ENCODE results near the gene PAX6.
"Not testable (repeated sequence)": the region's sequence is repeated elsewhere in the genome, so short reads cannot be mapped to it uniquely, and the experiment has no call there.

DNA sequence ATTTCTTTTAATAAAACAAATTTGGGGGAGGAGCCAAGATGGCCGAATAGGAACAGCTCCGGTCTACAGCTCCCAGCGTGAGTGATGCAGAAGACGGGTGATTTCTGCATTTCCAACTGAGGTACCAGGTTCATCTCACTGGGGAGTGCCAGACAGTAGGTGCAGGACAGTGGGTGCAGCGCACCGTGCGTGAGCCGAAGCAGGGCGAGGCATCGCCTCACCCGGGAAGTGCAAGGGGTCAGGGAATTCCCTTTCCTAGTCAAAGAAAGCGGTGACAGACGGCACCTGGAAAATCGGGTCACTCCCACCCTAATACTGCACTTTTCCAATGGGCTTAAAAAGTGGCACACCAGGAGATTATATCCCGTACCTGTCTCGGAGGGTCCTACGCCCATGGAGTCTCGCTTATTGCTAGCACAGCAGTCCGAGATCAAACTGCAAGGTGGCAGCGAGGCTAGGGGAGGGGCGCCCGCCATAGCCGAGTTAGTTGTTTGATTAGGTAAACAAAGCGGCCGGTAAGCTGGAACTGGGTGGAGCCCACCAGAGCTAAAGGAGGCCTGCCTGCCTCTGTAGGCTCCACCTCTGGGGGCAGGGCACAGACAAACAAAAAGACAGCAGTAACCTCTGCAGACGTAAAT, 70.3 kb downstream of the PAX6 start:
- TF ChIP-seq MAFK (IDR thresholded peaks at IDR 0.05; ENCODE audit: low read depth, low read length); POLR2A (IDR thresholded peaks at IDR 0.05; ENCODE audit: low read depth, low read length); RFX5 (IDR thresholded peaks at IDR 0.05; ENCODE audit: low read depth, low read length); CTCF (conservative IDR thresholded peaks at IDR 0.05; ENCODE audit: low read depth, low read length); RAD21 (IDR thresholded peaks at IDR 0.05; ENCODE audit: low read length); MXI1 (IDR thresholded peaks at IDR 0.05; ENCODE audit: borderline replicate concordance, low read depth, low read length); RCOR1 (IDR thresholded peaks at IDR 0.05; ENCODE audit: insufficient replicate concordance, low read length); MAZ (IDR thresholded peaks at IDR 0.05; ENCODE audit: borderline replicate concordance, low read depth, low read length); SMC3 (IDR thresholded peaks at IDR 0.05; ENCODE audit: low read depth, low read length): not testable (repeated sequence)

Data from IMR-90 (cell line).